Epithelial cell of esophagus (primary cell): ENCODE data around the gene NACC1.

Source experiments
- DNase-seq: peaks from one replicate; pipeline ENCODE4 v3.0.0; 2010; ENCODE audit warnings: low read depth
- H3K4me3 ChIP-seq: 2 replicates; pipeline ENCODE4 v1.5.1; 2011; ENCODE audit warnings: mild to moderate bottlenecking, low read length, control low read depth
- CTCF ChIP-seq: IDR thresholded peaks from 2 replicates; pipeline ENCODE4 v1.5.1; 2011; ENCODE audit warnings: low read depth, mild to moderate bottlenecking, low read length, control low read depth, inconsistent platforms; ENCODE audit not compliant: insufficient read depth; ENCODE audit errors: missing control alignments

The NACC1 gene

GRCh38 chr19:13087795-13088537, 30.1 kb upstream of the NACC1 start:
- no peak for TF ChIP-seq CTCF
- no peak for DNase-seq
- no peak overlapping the region for H3K4me3 ChIP-seq

GRCh38 chr19:13089139-13089856, 28.8 kb upstream of the NACC1 start:
- TF ChIP-seq CTCF, result peak; percentile 26
- H3K4me3 ChIP-seq, result no peak overlapping the region
- DNase-seq, result no peak

- no peak for DNase-seq
- no peak for TF ChIP-seq CTCF
- H3K4me3 ChIP-seq, result no peak overlapping the region
These were observed 28.1 kb upstream of the NACC1 start for GRCh38 chr19:13089857-13090507.

GRCh38 chr19:13090511-13091231, 27.4 kb upstream of the NACC1 start:
- H3K4me3 ChIP-seq, result no peak overlapping the region
- no peak for DNase-seq
- no peak for TF ChIP-seq CTCF

GRCh38 chr19:13091400-13092157, 26.5 kb upstream of the NACC1 start:
- H3K4me3 ChIP-seq, result no peak overlapping the region
- no peak for TF ChIP-seq CTCF
- no peak for DNase-seq

GRCh38 chr19:13092158-13092543, 25.9 kb upstream of the NACC1 start:
- no peak overlapping the region for H3K4me3 ChIP-seq
- no peak for TF ChIP-seq CTCF
- DNase-seq, result no peak
